Measurements from ENCODE around the gene PTPRZ1. TPM values are rescaled to one million over a fixed set of nuclear protein-coding genes. Genes with fewer than 3 reads are reported as not detected.

The PTPRZ1 gene
- polyA plus RNA-seq, 2 of the 4 experiments (the other 2 are of a cell fraction): not detected

- ATAC-seq (no peak), FAIRE-seq (no peak), DNase-seq (ENCODE audit: low read depth in 1 of 2, low spot score in 1 of 2) (no peak)
- ChIA-PET POLR2A (no interaction called here), CTCF (no interaction called here)
- no peaks in the 10 kb centered on the region for H3K4me1 ChIP-seq
- H3K4me2 ChIP-seq: no peak overlapping the region
- H3K9me3 ChIP-seq: no peaks in the 10 kb centered on the region
- H3K27ac ChIP-seq: no peak overlapping the region
- TF ChIP-seq ZFP36 (IDR thresholded peaks at IDR 0.05; ENCODE audit: borderline replicate concordance, partially characterized antibody) (no peak), RARB (CRISPR knock-in tag; IDR thresholded peaks at IDR 0.05) (no peak), REST (IDR thresholded peaks at IDR 0.05) (no peak), NPAS2 (CRISPR knock-in tag; IDR thresholded peaks at IDR 0.05; ENCODE audit: borderline replicate concordance) (no peak), KDM1A (IDR thresholded peaks at IDR 0.05; ENCODE audit: low read depth) (no peak), TP53 (CRISPR knock-in tag; IDR thresholded peaks at IDR 0.05) (no peak), ZSCAN20 (CRISPR knock-in tag; IDR thresholded peaks at IDR 0.05) (no peak), ATOH8 (CRISPR knock-in tag; IDR thresholded peaks at IDR 0.05; ENCODE audit: low read depth) (no peak), BCL3 (IDR thresholded peaks at IDR 0.05) (no peak), USF2 (IDR thresholded peaks at IDR 0.05) (no peak), FOXS1 (CRISPR knock-in tag; IDR thresholded peaks at IDR 0.05) (no peak), TFCP2L1 (CRISPR knock-in tag; IDR thresholded peaks at IDR 0.05) (no peak), HEYL (CRISPR knock-in tag; IDR thresholded peaks at IDR 0.05) (no peak), HOXB5 (CRISPR knock-in tag; IDR thresholded peaks at IDR 0.05) (no peak), CTCF (IDR thresholded peaks at IDR 0.05) (no peak)
- WGBS (ENCODE audit: missing lambda C conversion rate): 6% methylated on average over 1 of the region's 1 CpG
- no peak overlapping the region for H3K4me3 ChIP-seq
Observed at GRCh38 chr7:121945480-121946236, 72.7 kb downstream of the PTPRZ1 start.

GRCh38 chr7:121953164-121953563 lies 80.2 kb downstream of the PTPRZ1 start:
- no peak for ATAC-seq
- POLR2A ChIA-PET: no interaction called here
- Histone ChIP-seq H3K4me2 (no peak overlapping the region), H3K4me1 (no peaks in the 10 kb centered on the region), H3K4me3 (no peak overlapping the region), H3K9me3 (no peaks in the 10 kb centered on the region), H3K27ac (no peak overlapping the region)
- CTCF ChIA-PET: interaction anchor here (1.8 kb wide), 1 partner anchor 41 kb away, joined by 7 read pairs; no protein-coding TSS in a partner anchor
- no peak for FAIRE-seq
- no peak for DNase-seq (ENCODE audit: low read depth in 1 of 2, low spot score in 1 of 2)
- no peak for TF ChIP-seq ZFP36 (IDR thresholded peaks at IDR 0.05; ENCODE audit: borderline replicate concordance, partially characterized antibody)
- no peak for TF ChIP-seq MAFK (IDR thresholded peaks at IDR 0.05; ENCODE audit: partially characterized antibody)
- no peak for TF ChIP-seq PBX3 (IDR thresholded peaks at IDR 0.05)
- no peak for TF ChIP-seq EHF (CRISPR knock-in tag; IDR thresholded peaks at IDR 0.05)
- TF ChIP-seq CBX2 (IDR thresholded peaks at IDR 0.05; ENCODE audit: borderline replicate concordance, low read depth): no peak
- no peak for TF ChIP-seq E2F6 (IDR thresholded peaks at IDR 0.05; ENCODE audit: borderline replicate concordance, low read depth)
- TF ChIP-seq EP300 (IDR thresholded peaks at IDR 0.05): no peak
- no peak for TF ChIP-seq TFCP2L1 (CRISPR knock-in tag; IDR thresholded peaks at IDR 0.05)
- no peak for TF ChIP-seq FOSB (CRISPR knock-in tag; IDR thresholded peaks at IDR 0.05)
- no peak for TF ChIP-seq CTCF (IDR thresholded peaks at IDR 0.05)
- TF ChIP-seq ESRRA (IDR thresholded peaks at IDR 0.05; ENCODE audit: borderline replicate concordance, low read length): no peak
- TF ChIP-seq KDM5A (IDR thresholded peaks at IDR 0.05): no peak
